Measurements from ENCODE around the gene PCSK7.

- TF ChIP-seq EGR1 (IDR thresholded peaks at IDR 0.05; ENCODE audit: low read depth) (no peak), YY1 (IDR thresholded peaks at IDR 0.05; ENCODE audit: extremely low read depth, insufficient replicate concordance, low read depth, low read length) (no peak), POLR2A (IDR thresholded peaks at IDR 0.05; ENCODE audit: borderline replicate concordance, extremely low read depth, insufficient read depth, insufficient read length) (no peak), CTCF (IDR thresholded peaks at IDR 0.05 in 2 of 3, conservative IDR thresholded peaks at IDR 0.05 in 1 of 3; ENCODE audit: borderline replicate concordance in 1 of 3, insufficient read depth in 1 of 3, low read depth in 2 of 3, low read length in 2 of 3) (no peak)
Observed at GRCh38 chr11:117187428-117187798, 44.5 kb downstream of the PCSK7 start.
